ENCODE results near the gene DCXR.

The DCXR gene

GRCh38 chr17:81994593-81995462, 42.7 kb downstream of the DCXR start:
- DNase-seq: no peak

GRCh38 chr17:81993729-81994592, 43.5 kb downstream of the DCXR start:
- DNase-seq: no peak

- no peak for DNase-seq
Measured at GRCh38 chr17:81992306-81993102, 45.0 kb downstream of the DCXR start.

- DNase-seq: no peak
Measured at GRCh38 chr17:81991684-81992305, 45.7 kb downstream of the DCXR start.

- DNase-seq: no peak
Measured at GRCh38 chr17:81990836-81991683, 46.4 kb downstream of the DCXR start.

GRCh38 chr17:81987161-81987770, 50.2 kb downstream of the DCXR start:
- no peak for DNase-seq

- no peak for DNase-seq
Measured at GRCh38 chr17:81986606-81987005, 50.9 kb downstream of the DCXR start.

Measured in stimulated activated CD4-positive, alpha-beta T cell treated with anti-CD3 and anti-CD28 coated beads, Interleukin-4, amount 100 ng/mL, for 24 hours (primary cell).